HG02623 (cell line): ENCODE data around the gene ADAMTS9.

Source experiments
- ATAC-seq: cut with Tn5 transposase; IDR thresholded peaks from one replicate; pipeline ENCODE4 v1.9.1; 2021; ENCODE audit warnings: moderate library complexity; ENCODE audit not compliant: unreplicated experiment

ADAMTS9 gene

DNA sequence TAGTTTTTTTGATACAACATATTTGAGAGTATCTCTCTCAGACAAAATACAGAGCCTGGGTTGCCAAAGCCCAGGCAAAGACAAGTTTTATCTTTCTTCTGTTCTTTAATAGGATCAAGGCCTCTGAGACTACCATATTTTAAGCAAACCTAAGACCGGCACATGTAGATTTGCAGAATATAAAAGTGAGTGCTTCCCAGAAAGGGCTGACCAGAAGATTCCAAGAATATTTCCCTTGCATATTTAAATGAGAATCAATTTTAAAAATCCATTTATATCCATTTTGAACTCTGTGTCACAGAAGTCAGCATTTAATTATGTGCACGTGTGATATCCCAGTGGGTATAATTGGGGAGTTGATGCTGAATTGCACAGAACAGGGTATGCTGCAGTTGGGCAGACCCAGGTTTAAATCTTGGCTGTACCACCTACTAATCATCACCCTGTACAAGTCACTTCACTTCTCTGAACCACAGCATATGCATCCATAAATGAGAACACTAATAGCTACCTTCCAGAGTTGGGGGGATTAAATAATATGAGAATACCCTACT is 191.9 kb downstream of the ADAMTS9 start:
- ATAC-seq: no peak

DNA sequence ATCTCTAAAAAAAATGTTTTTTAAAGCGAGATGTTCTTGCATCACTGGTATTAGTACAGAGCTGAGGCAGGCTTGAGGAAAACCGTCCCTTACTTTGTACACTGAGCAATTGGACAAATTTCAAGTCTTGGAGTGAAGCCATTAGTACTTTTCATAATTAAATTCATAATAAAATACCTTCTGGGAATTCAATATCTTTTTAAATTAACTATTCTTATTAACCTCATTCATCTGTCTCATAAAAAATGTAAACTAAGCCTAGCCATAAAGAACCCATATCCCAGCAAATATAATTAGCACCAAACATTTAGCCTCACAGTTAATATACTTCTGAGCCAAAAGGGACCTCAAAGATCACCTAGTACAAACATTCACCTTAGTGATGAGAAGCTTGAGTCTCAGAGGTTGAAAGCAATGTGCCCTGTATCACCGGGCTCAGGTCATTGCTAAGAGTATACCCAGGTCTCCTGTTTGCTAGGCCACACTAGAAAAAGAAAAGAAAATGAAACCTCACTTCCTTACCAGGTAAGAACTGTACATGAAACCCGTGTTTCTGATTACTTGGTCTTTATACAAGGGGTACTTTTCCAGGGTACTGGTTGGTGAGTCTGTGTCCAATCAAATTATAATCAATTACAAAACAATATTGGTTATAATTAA is 192.5 kb downstream of the ADAMTS9 start:
- ATAC-seq: no peak

DNA sequence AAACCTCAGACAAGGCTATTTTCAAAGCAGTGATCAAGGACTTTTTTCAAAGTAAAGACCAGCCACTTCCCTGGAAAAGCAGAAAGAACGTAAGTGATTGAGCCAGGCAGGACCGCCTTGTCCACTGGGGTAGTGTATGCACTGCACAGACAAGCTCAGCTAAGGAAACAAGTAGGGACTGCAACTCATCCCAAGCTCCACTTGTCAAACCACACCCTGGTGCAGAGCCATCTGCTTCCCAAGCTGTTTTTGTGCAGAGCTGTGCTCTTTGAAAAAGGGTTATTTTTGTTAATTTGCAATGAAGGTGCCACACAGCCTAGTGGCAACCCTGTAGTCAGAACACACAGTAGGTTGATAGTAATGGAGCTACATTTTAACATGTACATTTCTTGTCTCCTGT is 193.3 kb downstream of the ADAMTS9 start:
- no peak for ATAC-seq

DNA sequence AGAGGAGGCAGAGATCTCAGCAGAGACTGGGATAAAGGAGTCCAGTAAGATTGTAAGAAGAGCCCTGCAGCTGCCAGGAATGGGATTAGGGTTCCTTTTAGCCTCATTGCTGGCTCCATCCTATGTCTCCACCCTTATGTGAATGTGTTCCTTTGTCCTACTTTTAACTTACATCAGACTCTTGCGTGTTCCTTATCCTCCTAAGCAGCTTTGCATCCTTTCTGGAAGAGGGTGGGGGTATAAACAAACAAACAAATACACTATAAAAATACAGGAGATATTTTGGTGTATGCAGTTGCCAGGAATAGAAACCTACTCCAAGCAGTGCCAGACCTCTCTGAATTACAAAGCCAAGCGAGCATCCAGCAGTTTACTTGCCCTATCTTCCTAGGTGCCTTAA is 194.7 kb downstream of the ADAMTS9 start:
- no peak for ATAC-seq

DNA sequence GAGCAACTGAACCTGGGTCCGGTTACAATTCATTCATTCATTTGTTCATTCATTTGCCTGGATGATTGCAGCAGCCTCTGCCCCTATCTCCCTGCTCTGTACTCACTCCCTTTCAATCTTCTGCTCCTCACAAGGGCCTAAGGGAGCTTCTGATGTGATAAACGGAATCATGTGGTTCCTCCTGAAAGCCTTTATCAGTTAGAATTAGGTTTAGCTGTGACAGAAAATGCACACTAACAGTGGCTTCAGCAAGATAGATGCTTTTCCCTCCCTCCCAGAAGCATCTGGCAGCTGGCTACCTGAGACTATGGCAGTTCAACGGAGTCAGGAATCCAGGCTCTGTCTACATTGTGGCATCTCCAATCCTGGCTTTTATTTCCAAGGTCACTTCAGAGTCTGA is 196.0 kb downstream of the ADAMTS9 start:
- ATAC-seq: no peak

DNA sequence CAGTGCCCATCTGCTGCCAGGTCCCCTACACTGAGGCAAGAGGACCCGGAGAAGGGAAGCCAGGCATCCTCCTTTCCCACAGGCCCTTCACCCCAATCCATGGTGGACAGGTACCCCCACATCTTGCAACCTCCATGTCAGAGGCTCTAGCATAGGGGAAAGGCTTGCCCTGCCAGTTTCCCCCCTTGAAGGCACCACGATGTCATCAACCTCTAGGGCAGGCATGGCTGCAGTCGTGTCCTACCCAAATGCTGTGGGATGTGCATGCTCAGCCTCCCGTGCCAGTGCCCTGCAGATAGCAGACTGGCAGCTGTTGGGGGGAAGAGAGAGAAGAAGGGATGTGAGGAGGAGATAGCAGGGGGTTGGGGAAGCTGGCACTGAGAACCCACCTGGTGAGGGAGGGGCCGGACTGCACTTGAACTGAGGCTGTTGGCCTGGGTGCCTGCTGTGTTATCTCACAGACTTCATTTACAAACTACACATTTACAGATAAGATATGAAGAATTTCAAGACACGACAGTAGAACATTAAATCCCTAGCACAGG is 197.5 kb downstream of the ADAMTS9 start:
- no peak for ATAC-seq

DNA sequence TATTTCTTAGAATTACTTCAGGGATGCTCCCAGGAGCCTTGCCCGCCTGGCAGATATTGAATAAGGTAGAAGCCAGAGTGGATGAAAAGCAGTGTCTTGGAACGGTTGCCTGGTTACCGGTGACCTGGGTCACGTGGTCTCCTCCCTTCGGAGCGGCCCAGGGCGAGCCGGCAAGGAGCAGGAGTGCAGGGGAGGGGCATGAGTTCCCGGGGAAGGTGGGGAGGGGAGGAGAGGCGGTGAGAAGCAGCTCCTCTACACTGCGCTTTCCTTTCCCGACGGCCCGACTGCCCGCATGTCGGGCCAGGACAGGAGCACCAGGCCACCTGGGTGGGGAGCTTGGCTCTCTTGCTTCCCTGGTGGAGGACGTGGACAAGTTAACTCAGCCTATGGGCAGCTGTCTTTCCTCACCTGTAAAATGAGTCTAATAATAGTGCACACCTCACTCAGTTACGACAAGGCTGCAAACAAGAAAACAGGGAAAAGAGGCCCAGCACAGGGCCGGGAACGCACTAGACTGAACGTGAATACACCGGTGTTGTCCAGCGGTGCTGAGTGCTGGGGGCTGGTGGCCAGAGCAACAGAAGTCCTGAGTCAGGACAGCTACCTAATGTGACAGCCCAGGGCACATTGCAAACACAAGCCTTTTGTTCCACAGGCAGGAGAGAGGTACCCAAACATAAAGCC is 198.3 kb downstream of the ADAMTS9 start:
- ATAC-seq: no peak

DNA sequence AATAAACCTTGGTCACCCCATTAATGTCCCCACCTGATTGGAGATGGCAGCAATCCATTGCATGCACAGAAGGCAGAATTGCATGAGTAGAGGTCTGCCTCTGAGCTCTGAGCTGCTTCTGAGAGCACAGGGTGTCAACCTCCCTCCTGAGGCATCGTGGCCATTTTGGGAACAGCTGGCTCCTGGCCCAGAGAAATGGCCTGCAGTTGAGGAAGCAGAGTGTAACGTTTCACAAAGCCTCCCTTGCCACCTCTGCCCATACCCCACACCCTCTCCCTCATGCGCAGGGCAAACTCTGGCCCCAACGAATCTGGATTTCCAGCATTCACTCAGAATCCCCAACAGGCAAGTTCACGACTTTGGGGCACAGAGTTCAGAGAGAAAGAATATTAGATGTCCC is 198.9 kb downstream of the ADAMTS9 start:
- ATAC-seq: no peak

DNA sequence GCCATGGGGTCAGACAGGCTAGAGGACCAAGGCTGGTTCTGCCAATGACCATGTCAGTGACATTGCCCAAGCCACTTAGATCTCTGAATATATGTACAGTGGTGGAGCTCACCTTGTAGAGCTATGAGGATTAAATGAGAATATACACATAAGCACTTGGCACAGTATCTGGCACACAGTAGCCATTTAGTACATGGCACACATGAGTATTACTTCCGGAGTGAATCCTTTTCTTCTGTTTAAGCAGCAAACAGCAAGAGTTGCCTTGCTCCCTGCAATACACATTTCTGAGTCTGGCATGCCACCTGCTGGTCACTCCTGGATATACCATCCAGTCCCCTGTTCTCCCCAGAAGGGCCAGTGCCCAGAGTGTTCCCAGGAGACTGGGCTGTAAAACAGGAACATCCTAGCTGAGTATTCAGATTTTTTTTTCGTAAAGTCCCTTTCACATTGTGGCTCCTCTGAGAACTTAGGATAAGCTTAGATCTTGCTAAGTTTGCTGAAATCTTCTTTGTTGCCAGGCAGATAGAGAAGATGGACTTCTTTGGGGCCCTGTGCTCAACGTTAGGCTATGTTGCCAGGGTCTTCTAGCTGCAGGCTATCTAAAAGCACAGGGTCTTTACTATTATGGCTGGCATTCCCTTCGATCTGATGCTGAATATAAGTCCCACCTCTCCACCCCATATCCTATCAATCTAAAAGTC is 203.4 kb downstream of the ADAMTS9 start:
- peak; percentile 99 for ATAC-seq

DNA sequence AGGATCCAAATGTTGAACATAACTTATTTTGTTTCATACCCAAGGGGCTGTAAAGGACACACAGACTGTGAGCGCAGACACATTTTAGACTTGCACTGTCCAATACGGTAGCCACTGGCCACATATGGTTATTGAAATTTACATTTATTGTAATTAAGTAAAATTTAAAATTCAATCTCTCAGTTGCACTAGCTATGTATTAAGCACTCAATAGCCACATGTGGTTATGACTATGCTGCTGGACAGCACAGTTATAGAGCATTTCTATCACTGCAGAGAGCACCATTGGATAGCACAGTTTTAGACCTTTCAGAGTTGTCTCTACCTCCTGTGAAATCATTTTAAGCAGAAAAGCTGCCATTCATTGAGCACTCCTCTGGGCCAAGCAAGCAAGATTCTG is 204.3 kb downstream of the ADAMTS9 start:
- no peak for ATAC-seq

DNA sequence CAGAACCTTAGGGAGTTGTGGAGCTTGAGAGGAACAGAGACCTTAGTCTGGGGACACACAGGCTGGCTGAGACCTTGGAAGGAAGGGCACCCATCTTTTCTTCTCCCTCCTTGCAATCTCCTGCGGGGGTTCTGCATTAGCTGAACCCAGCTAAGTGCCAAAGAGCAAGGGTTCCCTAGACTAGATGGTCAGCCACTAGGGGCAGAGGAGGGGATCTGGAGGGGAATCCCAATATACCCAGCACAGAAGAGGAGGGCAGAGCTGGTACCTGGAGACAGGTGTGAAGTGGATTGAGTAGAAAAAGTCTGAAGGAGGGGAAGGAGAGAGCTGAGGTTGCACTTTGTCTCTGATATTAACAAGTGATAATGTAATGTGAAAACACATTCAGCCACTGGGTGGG is 212.8 kb downstream of the ADAMTS9 start:
- no peak for ATAC-seq

DNA sequence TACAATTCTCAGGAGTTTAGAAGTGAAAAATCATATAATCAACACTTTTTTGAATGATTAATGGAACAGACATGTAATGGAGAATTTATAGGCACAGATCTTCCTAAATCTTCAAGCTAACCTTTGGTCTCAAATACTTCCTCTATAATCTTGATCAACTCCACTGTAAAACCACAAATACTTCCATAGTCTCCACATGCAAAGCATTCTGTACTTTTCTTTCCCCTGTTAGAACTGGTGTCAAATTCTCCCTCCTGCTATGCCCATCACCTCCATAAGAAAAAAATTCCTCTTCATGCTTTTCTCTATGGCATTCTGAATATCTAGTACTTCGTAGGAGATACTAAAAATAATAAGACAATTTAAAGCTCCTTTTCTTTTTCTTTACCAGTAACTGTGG is 214.3 kb downstream of the ADAMTS9 start:
- no peak for ATAC-seq

DNA sequence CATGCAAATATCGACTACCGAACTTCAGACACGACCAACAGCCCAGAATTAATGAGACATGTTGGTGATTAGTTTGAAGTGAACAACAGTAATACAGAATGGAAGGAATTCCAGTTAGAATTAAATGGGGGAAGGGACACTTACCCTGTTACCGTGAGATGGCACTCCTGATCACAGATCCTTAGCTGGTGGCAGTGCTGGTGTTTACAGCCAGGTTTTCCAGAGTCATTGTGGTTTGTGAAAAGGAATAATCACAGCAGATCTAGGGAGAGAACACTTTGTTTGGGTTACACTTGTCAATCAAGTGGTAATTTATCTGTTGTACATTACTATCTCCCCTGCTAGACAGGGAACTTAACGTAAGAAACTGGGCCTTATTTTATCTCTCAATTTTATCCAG is 217.4 kb downstream of the ADAMTS9 start:
- ATAC-seq: no peak

DNA sequence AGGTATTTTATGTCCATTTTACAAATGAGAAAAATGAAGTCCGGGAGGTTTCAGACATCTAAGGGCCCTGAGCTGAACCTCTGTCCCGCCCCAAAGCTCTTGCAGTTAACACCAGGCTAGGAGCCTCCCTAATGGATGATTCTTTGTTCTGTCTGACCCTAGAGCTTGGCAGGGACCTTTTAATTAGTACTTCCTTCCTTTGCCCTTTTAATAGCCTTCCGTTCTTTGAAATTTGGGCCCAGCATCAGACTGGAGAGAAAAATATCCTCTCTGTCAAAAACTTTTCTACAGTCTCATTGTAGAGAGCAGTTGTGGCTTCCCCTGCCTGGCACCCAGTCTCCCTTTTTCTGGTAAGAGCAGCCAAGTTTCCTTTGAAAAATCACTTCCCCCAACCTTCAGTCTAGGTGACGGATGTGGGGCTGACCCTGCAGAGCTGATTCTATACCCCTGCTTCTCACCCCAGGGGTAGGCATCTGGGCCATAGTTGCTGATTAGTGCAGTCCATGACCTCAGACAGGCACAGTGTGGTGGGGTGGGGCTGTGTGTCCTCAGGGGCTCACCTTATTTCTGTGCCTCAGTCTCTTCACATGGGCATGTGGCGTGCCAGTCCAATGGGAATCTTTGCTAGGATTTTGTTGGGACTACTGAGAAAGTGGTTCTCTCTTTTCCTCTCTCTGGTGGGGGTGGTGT is 220.4 kb downstream of the ADAMTS9 start:
- ATAC-seq: no peak
